OCI-LY1 (cell line): ENCODE results near the gene PPP1R14B.

Experiments used
- H2AFZ ChIP-seq: fragments of 200-600 bp; sonication (generic), shearing (Covaris generic); 2 replicates; pipeline ENCODE4 v1.6.0; 2014; ENCODE audit warnings: antibody characterized with exemption, mild to moderate bottlenecking, low read length
- H3F3A ChIP-seq: fragments of 200-600 bp; sonication (generic), shearing (Covaris generic); 2 replicates; pipeline ENCODE4 v1.6.0; 2014; ENCODE audit warnings: mild to moderate bottlenecking, antibody characterized with exemption, low read length, moderate library complexity; ENCODE audit not compliant: insufficient read depth
- H3K27ac ChIP-seq: fragments of 200-600 bp; sonication (generic); 2 replicates; pipeline ENCODE4 v1.5.1; 2014; ENCODE audit warnings: low read length, mixed run types, mild to moderate bottlenecking, low read depth; ENCODE audit not compliant: poor library complexity, severe bottlenecking
- H3K27me3 ChIP-seq: fragments of 200-600 bp; sonication (generic); 2 replicates; pipeline ENCODE4 v1.6.0; 2014; ENCODE audit warnings: antibody characterized with exemption, mild to moderate bottlenecking, low read length, moderate library complexity; ENCODE audit not compliant: insufficient read depth
- H3K36me3 ChIP-seq: fragments of 200-600 bp; sonication (generic); 2 replicates; pipeline ENCODE4 v1.6.1; 2014; ENCODE audit warnings: mild to moderate bottlenecking, antibody characterized with exemption, low read length, moderate library complexity, mixed read lengths; ENCODE audit not compliant: insufficient read depth
- H3K4me1 ChIP-seq: fragments of 200-600 bp; sonication (generic); 2 replicates; pipeline ENCODE4 v1.5.1; 2014; ENCODE audit warnings: mild to moderate bottlenecking, low read length, moderate library complexity; ENCODE audit not compliant: insufficient read depth, severe bottlenecking
- H3K4me2 ChIP-seq: fragments of 200-600 bp; sonication (generic), shearing (Covaris generic); 2 replicates; pipeline ENCODE4 v1.6.1; 2014; ENCODE audit warnings: low read length
- H3K4me3 ChIP-seq: fragments of 200-600 bp; sonication (generic); 2 replicates; pipeline ENCODE4 v1.5.1; 2014; ENCODE audit warnings: low read length, low read depth, mild to moderate bottlenecking, mixed read lengths; ENCODE audit not compliant: poor library complexity, severe bottlenecking
- H3K79me2 ChIP-seq: fragments of 200-600 bp; shearing (Covaris generic); 2 replicates; pipeline ENCODE4 v1.6.1; 2016; ENCODE audit warnings: mixed run types, low read length, mixed read lengths; ENCODE audit not compliant: insufficient read depth
- H3K9ac ChIP-seq: fragments of 200-600 bp; sonication (generic), shearing (Covaris generic); 2 replicates; pipeline ENCODE4 v1.6.1; 2014; ENCODE audit warnings: mild to moderate bottlenecking, low read length, mixed read lengths
- H3K9me2 ChIP-seq: fragments of 200-600 bp; sonication (generic), shearing (Covaris generic); 2 replicates; pipeline ENCODE4 v1.6.1; 2014; ENCODE audit warnings: low read depth, mild to moderate bottlenecking, low read length, mixed read lengths
- H3K9me3 ChIP-seq: fragments of 200-600 bp; shearing (Covaris generic); 2 replicates; pipeline ENCODE4 v1.6.1; 2014; ENCODE audit warnings: low read length, mixed read lengths
- H4K20me1 ChIP-seq: fragments of 200-600 bp; sonication (generic), shearing (Covaris generic); 2 replicates; pipeline ENCODE4 v1.6.0; 2016; ENCODE audit warnings: mild to moderate bottlenecking, low read length; ENCODE audit not compliant: insufficient read depth
- EZH2 ChIP-seq: fragments of 200-600 bp; sonication (generic), shearing (Covaris generic); IDR thresholded peaks from 2 replicates; pipeline ENCODE4 v1.8.0; 2017; ENCODE audit warnings: borderline replicate concordance, mixed run types, mild to moderate bottlenecking, antibody characterized with exemption, low read length, moderate library complexity, mixed read lengths
- TF ChIP-seq, protein P1 (sequence below): fragments of 200-600 bp; sonication (generic), shearing (Covaris generic); IDR thresholded peaks from 2 replicates; pipeline ENCODE4 v1.5.1; 2017; ENCODE audit warnings: mild to moderate bottlenecking, antibody characterized with exemption, low read length, moderate library complexity, mixed read lengths

Gene PPP1R14B

GRCh38 chr11:64254326-64254725 is 7.6 kb upstream of the PPP1R14B start:
- H3K79me2 ChIP-seq: no peaks in the 10 kb centered on the region
- no peaks in the 10 kb centered on the region for H4K20me1 ChIP-seq
- no peak overlapping the region for H2AFZ ChIP-seq
- H3K4me1 ChIP-seq: peaks cover 22% of the 10 kb centered on the region
- H3K4me3 ChIP-seq: no peak overlapping the region
- H3F3A ChIP-seq: no peaks in the 10 kb centered on the region
- H3K4me2 ChIP-seq: no peak overlapping the region
- no peak overlapping the region for H3K9ac ChIP-seq
- H3K9me3 ChIP-seq: no peaks in the 10 kb centered on the region
- H3K36me3 ChIP-seq: peaks cover 20% of the 10 kb centered on the region; the same call in 1 of the 2 replicates
- no peaks in the 10 kb centered on the region for H3K27me3 ChIP-seq
- no peaks in the 10 kb centered on the region for H3K9me2 ChIP-seq
- H3K27ac ChIP-seq: no peak overlapping the region
- no peak for TF ChIP-seq EZH2
- TF ChIP-seq, protein P1, sequence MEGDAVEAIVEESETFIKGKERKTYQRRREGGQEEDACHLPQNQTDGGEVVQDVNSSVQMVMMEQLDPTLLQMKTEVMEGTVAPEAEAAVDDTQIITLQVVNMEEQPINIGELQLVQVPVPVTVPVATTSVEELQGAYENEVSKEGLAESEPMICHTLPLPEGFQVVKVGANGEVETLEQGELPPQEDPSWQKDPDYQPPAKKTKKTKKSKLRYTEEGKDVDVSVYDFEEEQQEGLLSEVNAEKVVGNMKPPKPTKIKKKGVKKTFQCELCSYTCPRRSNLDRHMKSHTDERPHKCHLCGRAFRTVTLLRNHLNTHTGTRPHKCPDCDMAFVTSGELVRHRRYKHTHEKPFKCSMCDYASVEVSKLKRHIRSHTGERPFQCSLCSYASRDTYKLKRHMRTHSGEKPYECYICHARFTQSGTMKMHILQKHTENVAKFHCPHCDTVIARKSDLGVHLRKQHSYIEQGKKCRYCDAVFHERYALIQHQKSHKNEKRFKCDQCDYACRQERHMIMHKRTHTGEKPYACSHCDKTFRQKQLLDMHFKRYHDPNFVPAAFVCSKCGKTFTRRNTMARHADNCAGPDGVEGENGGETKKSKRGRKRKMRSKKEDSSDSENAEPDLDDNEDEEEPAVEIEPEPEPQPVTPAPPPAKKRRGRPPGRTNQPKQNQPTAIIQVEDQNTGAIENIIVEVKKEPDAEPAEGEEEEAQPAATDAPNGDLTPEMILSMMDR: no peak

- no peak overlapping the region for H3K4me2 ChIP-seq
- no peaks in the 10 kb centered on the region for H3F3A ChIP-seq
- H3K9ac ChIP-seq: no peak overlapping the region
- H3K27me3 ChIP-seq: no peaks in the 10 kb centered on the region
- H3K79me2 ChIP-seq: no peaks in the 10 kb centered on the region
- H3K9me3 ChIP-seq: no peaks in the 10 kb centered on the region
- no peak for TF ChIP-seq EZH2
- TF ChIP-seq, protein P1: no peak
- H3K27ac ChIP-seq: no peak overlapping the region
- no peaks in the 10 kb centered on the region for H3K9me2 ChIP-seq
- H3K4me1 ChIP-seq: peaks cover 22% of the 10 kb centered on the region
- no peaks in the 10 kb centered on the region for H4K20me1 ChIP-seq
- H3K4me3 ChIP-seq: no peak overlapping the region
- no peak overlapping the region for H2AFZ ChIP-seq
- peaks cover 12% of the 10 kb centered on the region; the same call in 1 of the 2 replicates for H3K36me3 ChIP-seq
These were observed 6.7 kb upstream of the PPP1R14B start for GRCh38 chr11:64253481-64253880.

GRCh38 chr11:64253043-64253442 is 6.3 kb upstream of the PPP1R14B start:
- Histone ChIP-seq H3F3A (no peaks in the 10 kb centered on the region), H3K4me2 (peak overlapping the region; percentile 91; the same call in 1 of the 2 replicates), H4K20me1 (no peaks in the 10 kb centered on the region), H3K36me3 (peaks cover 7% of the 10 kb centered on the region; the same call in 1 of the 2 replicates), H2AFZ (no peak overlapping the region), H3K9me3 (no peaks in the 10 kb centered on the region), H3K27me3 (no peaks in the 10 kb centered on the region), H3K9me2 (no peaks in the 10 kb centered on the region), H3K4me1 (peaks cover 25% of the 10 kb centered on the region), H3K79me2 (no peaks in the 10 kb centered on the region), H3K9ac (no peak overlapping the region), H3K27ac (no peak overlapping the region), H3K4me3 (no peak overlapping the region)
- TF ChIP-seq, protein P1: no peak
- no peak for TF ChIP-seq EZH2
